Measurements from ENCODE around the gene NNT. TPM values are rescaled to one million over a fixed set of nuclear protein-coding genes. Genes with fewer than 3 reads are reported as not detected.

NNT gene
- total and polyA plus RNA-seq, 10 of the 15 experiments (the other 5 are each of a cell fraction or from before 2014, with no cell fraction given): 20.8 to 73.1 (median 51.9) TPM

DNA sequence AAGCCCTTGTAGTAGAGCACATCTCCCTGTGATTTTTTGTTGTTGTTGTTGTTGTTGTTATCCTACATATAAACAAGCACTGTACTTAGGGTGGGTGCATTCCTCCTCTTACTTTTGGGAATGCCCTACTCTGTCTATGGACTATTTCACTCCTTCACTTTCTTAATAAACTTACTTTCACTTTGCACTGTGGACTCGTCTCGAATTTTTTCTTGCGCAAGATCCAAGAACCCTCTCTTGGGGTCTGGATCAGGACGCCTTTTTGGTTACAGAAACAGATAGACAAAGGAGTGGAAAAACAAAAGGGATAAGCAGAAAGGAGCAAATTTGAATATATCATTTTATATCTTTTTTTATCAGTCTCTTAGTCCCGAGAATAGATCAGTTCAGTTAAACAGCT lies 31.7 kb upstream of the NNT start (continued):
- TF ChIP-seq, protein P1, sequence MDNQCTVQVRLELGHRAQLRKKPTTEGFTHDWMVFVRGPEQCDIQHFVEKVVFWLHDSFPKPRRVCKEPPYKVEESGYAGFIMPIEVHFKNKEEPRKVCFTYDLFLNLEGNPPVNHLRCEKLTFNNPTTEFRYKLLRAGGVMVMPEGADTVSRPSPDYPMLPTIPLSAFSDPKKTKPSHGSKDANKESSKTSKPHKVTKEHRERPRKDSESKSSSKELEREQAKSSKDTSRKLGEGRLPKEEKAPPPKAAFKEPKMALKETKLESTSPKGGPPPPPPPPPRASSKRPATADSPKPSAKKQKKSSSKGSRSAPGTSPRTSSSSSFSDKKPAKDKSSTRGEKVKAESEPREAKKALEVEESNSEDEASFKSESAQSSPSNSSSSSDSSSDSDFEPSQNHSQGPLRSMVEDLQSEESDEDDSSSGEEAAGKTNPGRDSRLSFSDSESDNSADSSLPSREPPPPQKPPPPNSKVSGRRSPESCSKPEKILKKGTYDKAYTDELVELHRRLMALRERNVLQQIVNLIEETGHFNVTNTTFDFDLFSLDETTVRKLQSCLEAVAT (IDR thresholded peaks at IDR 0.05): no peak

DNA sequence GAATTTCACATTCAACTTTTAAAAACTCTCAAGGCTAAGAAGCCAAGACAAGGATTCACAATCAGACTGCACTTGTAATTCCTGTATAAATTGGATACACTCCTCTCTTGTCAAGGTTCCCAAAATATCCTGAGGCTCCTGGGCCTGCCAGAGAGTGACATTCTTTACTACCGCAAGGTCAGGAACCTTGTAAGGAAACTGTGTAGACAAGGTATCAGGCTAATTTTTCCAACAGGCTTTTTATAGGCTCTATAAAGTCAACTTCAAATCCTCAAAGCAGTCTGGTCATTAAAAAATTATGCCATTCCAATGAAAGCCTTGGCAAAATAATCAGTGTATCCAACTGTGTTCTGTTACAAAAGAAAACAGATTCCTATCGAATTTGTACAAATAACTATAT lies 30.6 kb upstream of the NNT start:
- Histone ChIP-seq H3K9me3 (replicated peaks; ENCODE audit: control insufficient read depth, insufficient read depth, low read length) (no peaks in the 10 kb centered on the region; the same call in 2 of the 3 replicates), H3K36me3 (ENCODE audit: control insufficient read depth in 2 of 2, insufficient read depth in 2 of 2, low read length in 1 of 2) (peaks cover 0 to 5% of the 10 kb centered on the region in 2 experiments; a peak in 1 of 4 replicates), H3K4me1 (ENCODE audit: control insufficient read depth, insufficient read depth, low read length) (no peaks in the 10 kb centered on the region), H4K20me1 (ENCODE audit: control insufficient read depth, insufficient read depth) (no peaks in the 10 kb centered on the region), H2AFZ (ENCODE audit: control insufficient read depth, low read depth, low read length) (no peak overlapping the region), H3K9ac (ENCODE audit: control insufficient read depth, insufficient read depth, low read length) (no peak overlapping the region), H3K4me2 (ENCODE audit: control insufficient read depth, insufficient read depth) (no peak overlapping the region), H3K79me2 (ENCODE audit: control insufficient read depth, insufficient read depth, low read length) (no peaks in the 10 kb centered on the region), H3K4me3 (no peak overlapping the region), H3K27me3 (replicated peaks in 1 of 2; ENCODE audit: control insufficient read depth in 2 of 2, insufficient read depth in 2 of 2, low read length in 1 of 2) (no peaks in the 10 kb centered on the region), H3K27ac (ENCODE audit: control insufficient read depth, insufficient read depth) (no peak overlapping the region)
- no TSS peak for BruUV-seq (replicated peaks)
- TF ChIP-seq EED (IDR thresholded peaks at IDR 0.05; ENCODE audit: low read depth) (no peak), NFIC (IDR thresholded peaks at IDR 0.05; ENCODE audit: low read depth, low read length) (no peak), MTA3 (IDR thresholded peaks at IDR 0.05; ENCODE audit: borderline replicate concordance, low read length) (no peak), NFYA (IDR thresholded peaks at IDR 0.05; ENCODE audit: borderline replicate concordance, low read depth, low read length) (no peak), POU2F2 (IDR thresholded peaks at IDR 0.05; ENCODE audit: borderline replicate concordance, low read depth, low read length) (no peak), NR2F1 (conservative IDR thresholded peaks at IDR 0.05) (no peak), MXI1 (IDR thresholded peaks at IDR 0.05; ENCODE audit: low read depth, low read length) (no peak), KLF5 (IDR thresholded peaks at IDR 0.05; ENCODE audit: partially characterized antibody) (no peak), SMAD5 (IDR thresholded peaks at IDR 0.05; ENCODE audit: low read depth) (no peak)
- TF ChIP-seq, protein P2, sequence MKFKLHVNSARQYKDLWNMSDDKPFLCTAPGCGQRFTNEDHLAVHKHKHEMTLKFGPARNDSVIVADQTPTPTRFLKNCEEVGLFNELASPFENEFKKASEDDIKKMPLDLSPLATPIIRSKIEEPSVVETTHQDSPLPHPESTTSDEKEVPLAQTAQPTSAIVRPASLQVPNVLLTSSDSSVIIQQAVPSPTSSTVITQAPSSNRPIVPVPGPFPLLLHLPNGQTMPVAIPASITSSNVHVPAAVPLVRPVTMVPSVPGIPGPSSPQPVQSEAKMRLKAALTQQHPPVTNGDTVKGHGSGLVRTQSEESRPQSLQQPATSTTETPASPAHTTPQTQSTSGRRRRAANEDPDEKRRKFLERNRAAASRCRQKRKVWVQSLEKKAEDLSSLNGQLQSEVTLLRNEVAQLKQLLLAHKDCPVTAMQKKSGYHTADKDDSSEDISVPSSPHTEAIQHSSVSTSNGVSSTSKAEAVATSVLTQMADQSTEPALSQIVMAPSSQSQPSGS (IDR thresholded peaks at IDR 0.05; ENCODE audit: low read length): no peak
- TF ChIP-seq, protein P3, sequence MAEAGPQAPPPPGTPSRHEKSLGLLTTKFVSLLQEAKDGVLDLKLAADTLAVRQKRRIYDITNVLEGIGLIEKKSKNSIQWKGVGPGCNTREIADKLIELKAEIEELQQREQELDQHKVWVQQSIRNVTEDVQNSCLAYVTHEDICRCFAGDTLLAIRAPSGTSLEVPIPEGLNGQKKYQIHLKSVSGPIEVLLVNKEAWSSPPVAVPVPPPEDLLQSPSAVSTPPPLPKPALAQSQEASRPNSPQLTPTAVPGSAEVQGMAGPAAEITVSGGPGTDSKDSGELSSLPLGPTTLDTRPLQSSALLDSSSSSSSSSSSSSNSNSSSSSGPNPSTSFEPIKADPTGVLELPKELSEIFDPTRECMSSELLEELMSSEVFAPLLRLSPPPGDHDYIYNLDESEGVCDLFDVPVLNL (IDR thresholded peaks at IDR 0.05; ENCODE audit: low read depth, low read length): no peak
- intact Hi-C loops (cut with micrococcal nuclease; ENCODE audit: unreplicated experiment) (no loop called here), in situ Hi-C loops (cut with MboI) (no loop called here)
- ATAC-seq (no peak), DNase-seq (ENCODE audit: low read depth, low spot score) (no peak), FAIRE-seq (no peak)
- ChIA-PET CTCF (interaction anchor here (0.8 kb wide), 1 partner anchor 12 kb away, joined by 3 read pairs; no protein-coding TSS in a partner anchor), SMC1A (ENCODE audit: uncharacterized antibody, unreplicated experiment) (interaction anchor here (1.9 kb wide), 1 partner anchor 14 kb away, joined by 4 read pairs; no protein-coding TSS in a partner anchor), POLR2A (no interaction called here), RAD21 (ENCODE audit: unreplicated experiment) (interaction anchor here (1.5 kb wide), 1 partner anchor 28 kb away, joined by 3 read pairs; no protein-coding TSS in a partner anchor)
- WGBS (ENCODE audit: insufficient coverage, insufficient replicate concordance, low lambda C conversion rate, missing lambda C conversion rate): 97% methylated on average over 2 of the region's 2 CpGs

Measured in GM12878 (cell line).